ENCODE data around the gene CNTNAP2.

The CNTNAP2 gene

DNA sequence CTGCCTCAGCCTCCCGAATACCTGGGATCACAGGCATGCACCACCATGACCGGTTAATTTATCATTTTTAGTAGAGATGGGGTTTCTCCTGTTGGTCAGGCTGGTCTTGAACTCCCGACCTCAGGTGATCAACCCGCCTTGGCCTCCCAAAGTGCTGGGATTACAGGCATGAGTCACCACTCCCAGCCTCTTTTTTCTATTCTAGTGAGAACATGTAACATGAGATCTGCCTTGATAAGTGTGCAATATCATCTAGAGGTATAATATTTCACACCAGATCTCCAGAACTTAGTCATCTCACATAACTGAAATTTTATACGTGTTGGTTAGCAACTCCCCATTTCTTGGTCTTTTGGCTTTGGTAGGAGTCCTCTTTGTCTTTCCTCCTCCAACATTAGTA lies 656.9 kb downstream of the CNTNAP2 start:
- H3K4me2 ChIP-seq (ENCODE audit: low read depth, low read length, poor library complexity, severe bottlenecking) = no peak overlapping the region
- H3F3A ChIP-seq (ENCODE audit: insufficient read depth) = no peaks in the 10 kb centered on the region
- H3K4me3 ChIP-seq (ENCODE audit: insufficient read depth, low read length, poor library complexity, severe bottlenecking) = no peak overlapping the region
- no peak overlapping the region for H2AFZ ChIP-seq (ENCODE audit: low read depth, low read length, severe bottlenecking)
- no peak for TF ChIP-seq EZH2phosphoT487 (conservative IDR thresholded peaks at IDR 0.05; ENCODE audit: low read length)
- TF ChIP-seq, protein P1, sequence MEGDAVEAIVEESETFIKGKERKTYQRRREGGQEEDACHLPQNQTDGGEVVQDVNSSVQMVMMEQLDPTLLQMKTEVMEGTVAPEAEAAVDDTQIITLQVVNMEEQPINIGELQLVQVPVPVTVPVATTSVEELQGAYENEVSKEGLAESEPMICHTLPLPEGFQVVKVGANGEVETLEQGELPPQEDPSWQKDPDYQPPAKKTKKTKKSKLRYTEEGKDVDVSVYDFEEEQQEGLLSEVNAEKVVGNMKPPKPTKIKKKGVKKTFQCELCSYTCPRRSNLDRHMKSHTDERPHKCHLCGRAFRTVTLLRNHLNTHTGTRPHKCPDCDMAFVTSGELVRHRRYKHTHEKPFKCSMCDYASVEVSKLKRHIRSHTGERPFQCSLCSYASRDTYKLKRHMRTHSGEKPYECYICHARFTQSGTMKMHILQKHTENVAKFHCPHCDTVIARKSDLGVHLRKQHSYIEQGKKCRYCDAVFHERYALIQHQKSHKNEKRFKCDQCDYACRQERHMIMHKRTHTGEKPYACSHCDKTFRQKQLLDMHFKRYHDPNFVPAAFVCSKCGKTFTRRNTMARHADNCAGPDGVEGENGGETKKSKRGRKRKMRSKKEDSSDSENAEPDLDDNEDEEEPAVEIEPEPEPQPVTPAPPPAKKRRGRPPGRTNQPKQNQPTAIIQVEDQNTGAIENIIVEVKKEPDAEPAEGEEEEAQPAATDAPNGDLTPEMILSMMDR (IDR thresholded peaks at IDR 0.05; ENCODE audit: insufficient read depth, low read length, poor library complexity, severe bottlenecking) = no peak
- no peaks in the 10 kb centered on the region for H4K20me1 ChIP-seq (ENCODE audit: low read depth, low read length)
- H3K27ac ChIP-seq (ENCODE audit: low read depth, low read length) = no peak overlapping the region
- H3K9me2 ChIP-seq (replicated peaks; ENCODE audit: insufficient read depth, low read length) = no peaks in the 10 kb centered on the region
- no peaks in the 10 kb centered on the region for H3K79me2 ChIP-seq (ENCODE audit: insufficient read depth, low read length)
- H3K9ac ChIP-seq (ENCODE audit: low read length) = no peak overlapping the region
- no peaks in the 10 kb centered on the region for H3K9me3 ChIP-seq (ENCODE audit: insufficient read depth, low read length)
- no peaks in the 10 kb centered on the region for H3K36me3 ChIP-seq (ENCODE audit: low read length)
- no peaks in the 10 kb centered on the region for H3K27me3 ChIP-seq (ENCODE audit: low read length)

DNA sequence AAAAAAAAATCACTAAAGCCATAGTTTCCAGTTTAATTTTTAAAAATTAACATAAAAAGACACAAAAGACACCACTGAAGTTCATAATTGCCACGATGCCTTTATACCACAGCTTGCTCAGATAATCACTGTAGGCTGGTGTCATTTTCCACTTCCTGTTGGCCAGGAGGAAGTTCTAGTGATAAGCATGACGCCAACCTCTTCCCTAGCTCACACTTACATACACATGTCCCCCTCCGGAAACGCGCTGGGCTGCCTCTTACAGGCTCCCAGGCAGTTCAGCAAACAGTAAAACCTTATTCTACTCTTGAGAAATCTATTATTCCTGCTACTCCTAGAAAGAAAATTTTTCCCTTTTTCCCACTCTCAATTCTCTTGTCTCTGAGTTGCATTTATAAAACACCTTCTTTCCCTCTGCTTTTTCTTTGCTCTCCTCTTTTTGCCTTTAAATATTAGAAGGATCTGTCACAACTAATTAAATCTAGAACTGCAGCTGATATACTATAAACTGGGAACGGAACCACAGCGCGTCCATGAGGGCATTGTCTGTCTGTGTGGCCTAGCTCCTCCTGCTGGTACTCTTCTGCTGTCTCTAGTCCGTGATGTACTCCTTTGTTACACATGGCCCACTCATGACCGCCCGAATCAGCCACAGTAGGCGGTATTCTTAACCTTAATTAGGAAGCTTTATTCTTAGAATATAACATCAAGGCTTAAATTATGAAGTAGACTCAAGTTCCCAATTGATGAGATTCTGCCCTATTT lies 664.9 kb downstream of the CNTNAP2 start:
- no peaks in the 10 kb centered on the region for H3K79me2 ChIP-seq (ENCODE audit: insufficient read depth, low read length)
- no peak overlapping the region for H3K4me2 ChIP-seq (ENCODE audit: low read depth, low read length, poor library complexity, severe bottlenecking)
- no peak for TF ChIP-seq EZH2phosphoT487 (conservative IDR thresholded peaks at IDR 0.05; ENCODE audit: low read length)
- TF ChIP-seq, protein P1 (IDR thresholded peaks at IDR 0.05; ENCODE audit: insufficient read depth, low read length, poor library complexity, severe bottlenecking) = no peak
- no peaks in the 10 kb centered on the region for H3K9me3 ChIP-seq (ENCODE audit: insufficient read depth, low read length)
- no peaks in the 10 kb centered on the region for H3K36me3 ChIP-seq (ENCODE audit: low read length)
- H3K4me3 ChIP-seq (ENCODE audit: insufficient read depth, low read length, poor library complexity, severe bottlenecking) = no peak overlapping the region
- H3F3A ChIP-seq (ENCODE audit: insufficient read depth) = no peaks in the 10 kb centered on the region
- H3K9ac ChIP-seq (ENCODE audit: low read length) = no peak overlapping the region
- peak overlapping the region; percentile 26 for H2AFZ ChIP-seq (ENCODE audit: low read depth, low read length, severe bottlenecking)
- H3K9me2 ChIP-seq (replicated peaks; ENCODE audit: insufficient read depth, low read length) = no peaks in the 10 kb centered on the region
- no peak overlapping the region for H3K27ac ChIP-seq (ENCODE audit: low read depth, low read length)
- H3K27me3 ChIP-seq (ENCODE audit: low read length) = no peaks in the 10 kb centered on the region
- no peaks in the 10 kb centered on the region for H4K20me1 ChIP-seq (ENCODE audit: low read depth, low read length)

DNA sequence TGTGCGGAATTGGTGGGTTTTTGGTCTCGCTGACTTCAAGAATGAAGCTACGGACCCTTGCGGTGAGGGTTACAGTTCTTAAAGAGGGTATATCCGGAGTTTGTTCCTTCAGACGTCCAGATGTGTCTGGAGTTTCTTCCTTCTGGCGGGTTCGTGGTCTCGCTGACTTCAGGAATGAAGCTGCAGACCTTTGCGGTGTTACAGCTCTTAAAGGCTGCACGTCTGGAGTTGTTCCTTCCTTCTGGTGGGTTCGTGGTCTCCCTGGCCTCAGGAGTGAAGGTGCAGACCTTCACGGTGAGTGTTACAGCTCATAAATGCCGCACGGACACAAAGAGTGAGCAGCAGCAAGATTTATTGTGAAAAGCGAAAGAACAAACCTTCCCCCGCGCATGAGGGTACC lies 670.7 kb downstream of the CNTNAP2 start:
- no peaks in the 10 kb centered on the region for H3K79me2 ChIP-seq (ENCODE audit: insufficient read depth, low read length)
- H3K27ac ChIP-seq (ENCODE audit: low read depth, low read length) = no peak overlapping the region
- no peaks in the 10 kb centered on the region for H3K9me2 ChIP-seq (replicated peaks; ENCODE audit: insufficient read depth, low read length)
- H3K4me3 ChIP-seq (ENCODE audit: insufficient read depth, low read length, poor library complexity, severe bottlenecking) = no peak overlapping the region
- H4K20me1 ChIP-seq (ENCODE audit: low read depth, low read length) = no peaks in the 10 kb centered on the region
- no peaks in the 10 kb centered on the region for H3F3A ChIP-seq (ENCODE audit: insufficient read depth)
- no peaks in the 10 kb centered on the region for H3K9me3 ChIP-seq (ENCODE audit: insufficient read depth, low read length)
- H3K9ac ChIP-seq (ENCODE audit: low read length) = no peak overlapping the region
- no peak overlapping the region for H3K4me2 ChIP-seq (ENCODE audit: low read depth, low read length, poor library complexity, severe bottlenecking)
- no peak for TF ChIP-seq EZH2phosphoT487 (conservative IDR thresholded peaks at IDR 0.05; ENCODE audit: low read length)
- TF ChIP-seq, protein P1 (IDR thresholded peaks at IDR 0.05; ENCODE audit: insufficient read depth, low read length, poor library complexity, severe bottlenecking) = no peak
- H3K27me3 ChIP-seq (ENCODE audit: low read length) = no peaks in the 10 kb centered on the region
- no peaks in the 10 kb centered on the region for H3K36me3 ChIP-seq (ENCODE audit: low read length)
- H2AFZ ChIP-seq (ENCODE audit: low read depth, low read length, severe bottlenecking) = no peak overlapping the region
